GM18526 (cell line): Measurements from ENCODE around the gene FAM181A.

Source experiments
- POLR2A ChIP-seq: IDR thresholded peaks from 3 replicates; pipeline ENCODE4 v1.6.1; 2011; ENCODE audit not compliant: insufficient read length; ENCODE audit errors: extremely low read depth

FAM181A gene

DNA sequence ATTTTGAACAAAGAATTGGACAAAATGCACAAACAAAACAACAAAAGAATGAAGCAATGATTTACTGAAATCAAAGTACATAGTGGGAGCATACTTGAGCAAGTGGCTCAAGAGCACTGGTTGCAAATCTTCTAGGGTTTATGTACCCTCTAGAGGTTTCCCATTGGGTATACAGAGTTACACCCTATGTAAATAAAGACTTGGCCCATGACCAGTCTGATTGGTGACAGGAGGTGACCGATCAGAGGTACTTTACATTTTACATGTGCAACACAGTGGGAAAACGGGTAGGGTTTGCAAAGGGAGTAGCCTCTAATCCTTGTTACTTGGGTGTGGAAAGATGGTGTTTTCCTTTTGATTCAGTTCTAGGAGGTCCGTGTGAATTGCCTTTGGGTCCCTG is 10.6 kb upstream of the FAM181A start:
- TF ChIP-seq POLR2A = no peak

DNA sequence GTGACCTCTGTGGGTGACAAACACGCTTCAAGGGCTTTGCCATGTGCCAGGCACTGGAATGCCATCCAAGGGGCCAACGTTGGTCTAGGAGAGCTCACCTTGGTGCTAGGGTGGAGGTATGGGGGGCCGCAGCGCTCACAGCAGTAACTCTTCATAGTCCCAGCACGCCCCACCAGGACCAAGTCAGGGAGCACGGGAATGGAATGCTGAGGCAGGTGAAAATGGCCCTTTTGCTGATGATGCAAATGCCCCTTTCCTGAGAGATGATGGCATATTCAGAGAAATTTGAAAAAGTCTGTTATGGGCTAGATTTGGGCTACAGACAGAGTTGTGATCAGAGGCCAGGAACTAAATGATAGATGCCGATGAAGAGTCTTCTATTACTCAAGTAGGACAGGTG is 10.0 kb upstream of the FAM181A start:
- no peak for TF ChIP-seq POLR2A

DNA sequence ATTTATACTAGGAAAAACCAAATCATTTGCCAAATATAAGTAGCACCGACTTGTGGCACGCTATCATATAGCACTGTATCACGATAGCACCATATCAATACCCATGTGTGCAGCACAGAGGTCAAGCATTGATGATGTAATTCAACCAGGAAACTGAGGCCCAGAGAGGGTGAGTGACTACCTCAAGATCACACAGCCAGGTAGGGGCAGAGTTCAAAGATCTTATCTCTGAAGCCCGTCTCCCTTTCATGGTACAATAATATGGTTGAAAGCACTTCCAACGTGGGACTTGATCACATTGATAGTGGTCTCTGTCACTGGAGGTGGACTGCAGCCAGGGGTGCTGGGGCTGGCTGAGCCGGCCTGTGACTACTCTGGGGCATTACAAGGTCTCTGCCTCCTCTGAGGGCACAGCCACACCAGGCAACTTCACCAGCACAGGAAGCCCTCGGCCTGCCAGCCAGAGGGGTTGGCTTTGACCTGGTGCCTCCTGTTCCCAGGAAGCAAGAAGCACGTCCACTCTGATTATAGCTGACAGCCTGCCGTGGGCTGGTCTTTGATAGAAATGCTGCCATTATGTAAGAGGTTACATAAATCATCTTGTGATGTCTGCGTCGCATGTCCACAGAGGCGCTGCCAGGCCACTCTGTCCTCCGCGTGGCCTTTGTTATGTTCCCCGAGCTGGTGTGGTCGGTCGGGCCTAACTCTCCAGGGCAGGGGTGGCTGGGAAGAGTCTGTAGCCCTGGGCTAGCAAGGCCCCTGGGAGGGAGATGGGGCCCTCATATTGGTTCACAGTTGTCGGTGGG is 5.9 kb upstream of the FAM181A start:
- TF ChIP-seq POLR2A = no peak

DNA sequence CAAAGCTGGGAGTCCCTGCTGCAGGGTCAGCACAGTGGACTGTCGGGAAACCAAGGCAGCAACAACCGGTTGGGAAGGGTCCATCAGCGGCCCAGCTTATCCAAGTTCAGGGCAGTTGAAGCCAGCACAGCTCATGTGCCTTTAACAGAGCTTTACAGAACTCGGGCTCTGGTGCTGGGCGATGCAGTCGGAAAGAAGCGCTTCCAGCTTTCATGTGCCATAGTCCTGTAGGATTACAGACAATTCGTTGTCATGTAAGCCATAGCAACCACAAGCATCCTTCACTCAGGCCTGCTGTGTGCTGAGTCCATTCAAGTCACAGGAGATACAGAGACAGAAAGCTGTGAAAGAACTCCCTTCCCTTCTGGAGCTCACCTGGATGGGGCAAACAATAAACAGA is 3.5 kb upstream of the FAM181A start:
- no peak for TF ChIP-seq POLR2A

DNA sequence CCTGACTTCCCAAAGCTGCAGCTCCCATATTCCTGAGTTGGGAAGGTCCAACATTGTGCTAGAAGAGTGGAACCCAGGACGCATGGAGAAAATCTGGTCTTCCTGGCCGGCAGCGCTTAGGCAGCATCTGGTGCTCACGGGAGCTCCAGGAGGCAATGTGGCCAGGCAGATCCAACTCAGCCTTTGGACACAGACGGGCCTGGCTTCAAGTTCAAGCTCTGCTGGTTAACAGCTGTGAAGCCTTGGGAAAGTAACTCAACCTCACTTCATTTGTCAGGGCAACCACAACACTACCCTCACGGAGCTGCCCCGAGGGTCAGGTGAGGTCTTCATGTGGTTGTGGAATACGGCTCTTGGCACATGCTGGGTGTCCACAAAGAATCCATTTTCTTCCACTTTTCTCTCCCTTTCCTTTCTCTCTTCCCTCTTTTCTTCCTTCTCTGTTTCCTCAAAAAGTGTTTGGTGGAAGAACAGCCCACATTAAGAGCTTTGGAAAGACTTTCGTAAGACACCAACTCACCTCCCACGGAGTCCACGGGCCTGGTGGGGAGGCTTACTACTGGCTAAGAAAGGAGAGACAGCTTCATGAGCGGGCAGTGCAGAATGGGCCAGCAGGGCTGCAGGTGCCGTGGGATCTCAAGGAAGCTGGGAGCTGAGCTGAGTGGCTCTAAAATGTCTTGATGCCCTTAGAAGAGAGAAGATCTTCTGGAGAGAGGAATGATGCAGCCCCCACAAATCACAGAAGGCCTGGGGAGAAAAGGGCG is 2.4 kb upstream of the FAM181A start:
- TF ChIP-seq POLR2A = no peak

DNA sequence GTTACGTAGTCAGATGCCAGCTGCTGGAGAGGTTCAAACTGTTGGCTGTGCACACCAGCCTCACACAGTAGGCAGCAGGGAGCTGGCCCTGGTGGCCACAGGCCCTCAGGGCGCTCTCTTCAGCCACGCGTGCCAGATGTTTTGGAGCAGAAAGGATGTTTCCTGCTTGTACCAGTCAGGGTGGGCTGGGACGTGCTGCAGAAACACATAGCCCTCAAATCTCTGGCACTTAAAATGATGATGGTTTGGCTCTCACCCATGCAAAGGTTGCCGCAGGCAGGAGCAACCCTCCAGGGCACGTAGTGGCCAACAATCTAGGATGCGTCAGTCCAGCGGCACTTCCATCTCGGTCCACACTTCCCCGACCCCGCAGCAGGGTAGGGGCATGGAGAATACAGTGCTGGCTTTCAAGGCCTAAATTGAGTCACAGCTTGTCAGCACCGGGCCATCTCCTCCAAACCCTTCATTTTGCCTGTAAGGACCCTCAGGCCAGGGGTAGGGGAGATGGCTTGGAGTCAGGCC is 1.7 kb upstream of the FAM181A start:
- TF ChIP-seq POLR2A = no peak

DNA sequence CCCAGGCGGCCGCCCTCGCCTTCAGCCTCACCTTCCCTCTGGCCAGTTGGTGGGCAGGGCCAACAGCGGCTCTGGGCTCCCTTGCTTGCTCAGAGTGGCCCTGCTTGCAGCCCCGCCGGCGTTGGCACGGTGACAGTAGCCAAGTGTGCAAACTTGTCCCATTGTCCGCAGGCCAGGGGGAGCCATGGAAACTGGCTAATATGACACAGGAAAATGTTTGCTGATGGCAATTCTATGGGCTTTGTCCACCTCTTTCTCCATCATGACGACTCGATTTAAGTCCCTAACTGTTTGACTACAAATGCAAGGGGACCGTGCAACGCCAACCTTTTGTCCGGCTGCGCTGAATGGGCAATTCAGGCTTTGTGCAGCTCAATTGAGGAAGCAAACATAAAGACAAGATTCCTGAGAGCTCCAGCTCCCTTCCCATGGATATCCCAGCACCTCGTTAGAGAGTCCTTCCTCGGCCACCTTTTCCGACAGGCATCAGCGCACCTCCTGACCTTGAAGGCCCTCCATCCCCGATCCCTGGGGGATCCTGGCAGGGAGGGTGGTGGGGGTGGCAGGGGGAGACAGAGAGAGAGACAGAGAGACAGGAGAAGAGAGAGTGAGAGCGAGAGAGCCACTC is 785 bp upstream of the FAM181A start:
- no peak for TF ChIP-seq POLR2A

DNA sequence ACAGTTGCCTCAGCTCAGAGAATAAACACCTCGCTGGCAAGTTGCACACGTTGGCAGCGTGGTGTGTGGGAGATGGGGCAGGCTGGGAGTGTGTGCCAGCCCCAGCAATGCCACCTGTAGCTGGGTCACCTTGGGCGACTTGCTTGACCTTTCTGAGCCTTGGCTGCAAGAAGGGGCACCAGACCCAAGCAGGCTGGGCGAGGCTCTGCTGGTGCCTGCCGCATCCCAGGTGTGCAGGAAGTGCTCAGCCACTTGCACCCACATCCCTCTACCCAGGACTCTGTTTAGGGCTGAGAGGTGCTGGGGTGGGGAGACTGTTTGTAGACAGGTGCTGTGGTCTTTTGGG is 629 bp downstream of the FAM181A start:
- no peak for TF ChIP-seq POLR2A

DNA sequence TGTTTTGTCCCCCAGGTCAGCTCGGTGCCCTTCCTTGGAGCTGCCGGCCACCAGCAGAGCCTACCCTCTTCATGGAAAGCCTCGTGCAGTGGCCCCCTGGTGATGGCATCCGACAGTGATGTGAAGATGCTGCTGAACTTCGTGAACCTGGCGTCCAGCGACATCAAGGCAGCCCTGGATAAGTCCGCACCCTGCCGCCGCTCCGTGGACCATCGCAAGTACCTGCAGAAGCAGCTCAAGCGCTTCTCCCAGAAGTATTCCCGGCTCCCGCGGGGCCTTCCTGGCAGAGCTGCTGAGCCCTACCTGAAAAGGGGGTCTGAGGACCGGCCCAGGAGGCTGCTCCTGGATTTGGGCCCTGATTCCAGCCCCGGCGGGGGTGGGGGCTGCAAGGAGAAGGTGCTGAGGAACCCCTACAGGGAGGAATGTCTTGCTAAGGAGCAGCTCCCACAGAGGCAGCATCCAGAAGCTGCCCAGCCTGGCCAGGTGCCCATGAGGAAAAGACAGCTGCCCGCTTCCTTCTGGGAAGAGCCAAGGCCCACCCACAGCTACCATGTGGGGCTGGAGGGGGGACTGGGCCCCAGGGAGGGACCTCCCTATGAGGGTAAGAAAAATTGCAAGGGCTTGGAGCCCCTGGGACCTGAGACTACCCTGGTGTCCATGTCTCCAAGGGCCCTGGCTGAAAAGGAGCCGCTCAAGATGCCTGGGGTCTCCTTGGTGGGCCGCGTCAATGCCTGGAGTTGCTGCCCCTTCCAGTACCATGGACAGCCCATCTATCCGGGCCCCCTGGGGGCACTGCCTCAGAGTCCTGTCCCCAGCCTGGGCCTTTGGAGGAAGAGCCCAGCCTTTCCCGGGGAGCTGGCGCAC is 1.3 kb downstream of the FAM181A start:
- TF ChIP-seq POLR2A = no peak

DNA sequence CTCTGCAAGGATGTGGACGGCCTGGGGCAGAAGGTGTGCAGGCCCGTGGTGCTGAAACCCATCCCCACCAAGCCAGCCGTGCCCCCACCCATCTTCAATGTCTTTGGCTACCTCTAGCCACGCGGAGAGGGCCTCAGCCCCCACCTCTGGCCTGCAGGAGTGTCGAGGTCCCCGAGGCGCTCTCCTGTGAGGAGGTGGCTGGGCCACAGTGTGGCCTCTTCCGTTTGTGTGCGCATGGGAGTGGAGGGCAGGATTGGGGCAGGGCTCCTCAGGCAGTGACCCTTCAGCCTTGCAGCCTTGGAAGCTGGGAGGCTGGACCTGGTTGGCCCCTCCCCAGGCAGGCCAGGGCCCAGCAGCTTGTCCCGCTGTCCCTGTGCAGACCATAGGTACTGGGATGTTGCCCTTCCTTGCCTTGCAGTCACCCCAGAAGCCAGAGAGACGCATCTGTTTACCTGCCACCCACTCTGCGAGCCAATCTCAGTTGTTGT is 1.9 kb downstream of the FAM181A start:
- TF ChIP-seq POLR2A = no peak

DNA sequence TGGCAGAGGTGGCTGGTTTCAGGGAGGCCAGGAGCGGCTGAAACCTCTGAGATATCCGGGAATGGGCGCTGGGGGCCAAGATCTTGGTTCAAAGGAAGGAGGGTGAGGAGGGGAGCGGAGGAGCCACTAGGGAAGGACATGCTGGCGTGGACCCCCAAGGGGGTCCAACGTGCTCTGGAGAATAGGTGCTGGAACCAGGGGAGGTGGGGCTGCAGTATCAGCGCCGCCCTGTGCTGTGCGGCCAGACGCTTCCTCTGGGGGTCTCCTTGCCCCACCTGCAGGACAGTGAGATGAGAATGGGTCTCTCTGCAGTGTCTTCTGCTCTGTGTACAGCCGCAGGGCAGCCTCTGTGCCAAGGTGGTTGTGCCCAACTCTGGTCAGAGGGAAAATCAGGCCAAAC is 2.5 kb downstream of the FAM181A start:
- no peak for TF ChIP-seq POLR2A

DNA sequence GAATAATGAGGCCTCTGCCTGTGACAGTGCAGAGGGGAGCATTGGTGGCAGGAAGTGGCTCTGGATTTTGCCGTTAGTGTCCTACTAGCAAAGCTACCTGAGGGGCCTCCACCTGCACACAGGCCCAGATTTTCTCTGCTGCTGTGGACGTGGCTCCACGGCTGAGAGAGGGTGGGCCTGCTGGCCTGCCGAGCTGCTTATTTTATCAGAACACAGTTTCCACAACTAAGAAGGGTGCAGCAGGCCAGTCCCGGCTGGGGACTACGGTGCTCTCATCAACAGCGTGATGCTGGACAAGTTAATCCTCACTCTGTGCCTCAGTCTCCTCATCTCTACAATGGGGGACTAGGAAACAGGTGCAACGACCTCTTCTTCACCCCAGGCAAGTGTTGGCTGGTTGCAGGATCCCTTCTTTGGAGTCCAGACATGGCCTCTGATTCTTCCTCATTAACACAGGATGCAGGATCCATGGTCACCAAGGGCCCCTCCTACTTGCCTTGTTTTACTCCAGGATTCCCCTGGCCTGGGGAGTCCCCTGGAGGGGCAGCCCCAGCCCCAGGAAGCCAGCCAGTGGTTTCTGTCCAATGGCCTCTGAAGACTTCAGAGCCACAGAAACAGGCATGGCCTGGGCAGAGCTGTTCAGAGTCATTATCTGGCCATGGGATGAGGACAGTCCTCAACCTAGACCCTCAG is 3.3 kb downstream of the FAM181A start:
- TF ChIP-seq POLR2A = no peak

DNA sequence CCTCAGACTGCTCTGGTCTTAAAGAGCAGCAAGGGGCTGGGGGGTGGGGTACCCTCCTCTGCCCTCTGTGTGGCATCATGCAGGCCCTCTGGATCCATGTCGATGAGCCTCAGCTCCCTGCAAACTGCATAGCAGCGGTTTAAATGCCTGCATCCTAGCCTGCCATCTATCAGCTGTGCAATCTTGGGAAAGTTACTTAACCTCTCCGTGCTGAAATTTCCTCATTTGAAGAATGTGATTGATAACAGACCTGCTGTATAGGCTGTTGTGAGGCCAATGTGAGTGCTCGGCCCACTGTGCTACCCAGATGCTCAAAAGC is 3.8 kb downstream of the FAM181A start:
- TF ChIP-seq POLR2A = no peak

DNA sequence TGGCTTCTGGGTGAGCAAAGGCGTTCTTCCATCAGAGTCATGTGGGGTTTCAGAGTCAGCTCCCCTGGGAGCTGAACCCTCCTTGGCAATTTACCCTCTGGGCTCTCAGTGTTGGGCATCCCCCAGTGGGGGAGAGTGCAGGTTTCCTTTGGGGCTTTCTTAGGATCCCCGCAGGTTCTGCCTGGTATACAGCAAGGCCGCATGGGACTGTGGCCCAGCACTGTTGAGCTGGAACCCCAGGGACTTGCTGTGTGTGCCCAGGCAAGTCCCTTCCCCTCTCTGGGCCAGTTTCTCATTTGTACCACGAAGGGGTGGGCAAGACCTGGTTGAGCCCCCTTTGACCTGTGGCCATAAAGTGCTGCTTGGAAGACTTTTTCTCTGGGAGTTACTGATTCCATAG is 5.5 kb downstream of the FAM181A start:
- TF ChIP-seq POLR2A = no peak
